ENCODE measurements around the gene TNNI2. TPM values are rescaled to one million over a fixed set of nuclear protein-coding genes. Genes with fewer than 3 reads are reported as not detected.
A peak's percentile ranks its signal among the peaks of the same experiment; 100 is the strongest.

Gene TNNI2
- total and polyA plus RNA-seq, 12 donors: 0.55 to 21.8 (median 2.4) TPM; not detected in 3

- 39 to 49% (median 43%) methylated on average over 4 to 17 of the region's 17 CpGs for WGBS, 4 donors
- peak in 3 of 7 donors; percentile 20 to 51 (median 34) for DNase-seq
- intact Hi-C loops (cut with DNase I): loop anchor here (2.0 to 5.0 kb wide), 5 partner anchors 81 to 181 kb away; partner anchors contain the start of gene IFITM10 (in 1 of the 2)
- Histone ChIP-seq H3K9me3 (replicated peaks in 1 of 3) (no peaks in the 10 kb centered on the region), H3K27me3 (peaks cover 4% of the 10 kb centered on the region), H3K4me3 (peak overlapping the region in 2 of 4 donors; percentile 18 to 30), H3K27ac (peak overlapping the region in 1 of 5 donors; percentile 16), H3K4me1 (replicated peaks in 1 of 2) (peaks cover 11% of the 10 kb centered on the region in 2 donors), H3K36me3 (replicated peaks in 1 of 2) (no peaks in the 10 kb centered on the region)
- TF ChIP-seq POLR2A (IDR thresholded peaks at IDR 0.05) (no peak), CTCF (IDR thresholded peaks at IDR 0.05) (no peak)
Measured at GRCh38 chr11:1832920-1833295, 5.9 kb upstream of the TNNI2 start.

- no peaks in the 10 kb centered on the region for H3K9me3 ChIP-seq (replicated peaks in 1 of 3)
- TF ChIP-seq POLR2A (IDR thresholded peaks at IDR 0.05) (no peak), CTCF (IDR thresholded peaks at IDR 0.05) (no peak)
- 86 to 96% (median 89%) methylated on average over 6 to 14 of the region's 14 CpGs for WGBS, 4 donors
- no peak overlapping the region for H3K27ac ChIP-seq
- peaks cover 14 to 15% of the 10 kb centered on the region in 2 donors for H3K4me1 ChIP-seq (replicated peaks in 1 of 2)
- intact Hi-C loops (cut with DNase I): loop anchor here (5.0 kb wide), 2 partner anchors 82 to 182 kb away; partner anchors contain the start of gene IFITM10 (in 1 of the 2)
- H3K4me3 ChIP-seq: no peak overlapping the region
- peak in 1 of 7 donors; percentile 23 for DNase-seq
- H3K27me3 ChIP-seq: peaks cover 4% of the 10 kb centered on the region
- no peaks in the 10 kb centered on the region for H3K36me3 ChIP-seq (replicated peaks in 1 of 2)
Measured at GRCh38 chr11:1834062-1834610, 4.6 kb upstream of the TNNI2 start.

- intact Hi-C loops (cut with DNase I): loop anchor here (5.0 kb wide), 5 partner anchors 83 to 317 kb away; partner anchors contain the start of gene IFITM10 (in 1 of the 2)
- TF ChIP-seq POLR2A (IDR thresholded peaks at IDR 0.05): no peak
- TF ChIP-seq CTCF (IDR thresholded peaks at IDR 0.05): no peak
- WGBS, 4 donors: 69 to 89% (median 88%) methylated on average over 8 to 26 of the region's 26 CpGs
- H3K36me3 ChIP-seq (replicated peaks in 1 of 2): no peaks in the 10 kb centered on the region
- DNase-seq: peak in 5 of 7 donors; percentile 7 to 48 (median 21)
- peaks cover 4% of the 10 kb centered on the region for H3K27me3 ChIP-seq
- H3K27ac ChIP-seq: no peak within 1 kb of the TSS
- H3K4me3 ChIP-seq: no peak within 1 kb of the TSS
- no peaks in the 10 kb centered on the region for H3K9me3 ChIP-seq (replicated peaks in 1 of 3)
- H3K4me1 ChIP-seq (replicated peaks in 1 of 2): peaks cover 14 to 15% of the 10 kb centered on the region in 2 donors
Measured at GRCh38 chr11:1834779-1835670, 3.8 kb upstream of the TNNI2 start, which contains the start of gene SYT8. Gene SYT8 (plus strand): TSS chr11:1834990. CDS start chr11:1835106, 116 bp downstream.

- H3K4me1 ChIP-seq (replicated peaks in 1 of 2): peaks cover 14 to 15% of the 10 kb centered on the region in 2 donors
- H3K36me3 ChIP-seq (replicated peaks in 1 of 2): no peaks in the 10 kb centered on the region
- H3K27me3 ChIP-seq: no peaks in the 10 kb centered on the region
- peak in 5 of 7 donors; percentile 7 to 46 (median 20) for DNase-seq
- WGBS, 4 donors: 86 to 94% (median 88%) methylated on average over 5 to 12 of the region's 12 CpGs
- no peak overlapping the region for H3K4me3 ChIP-seq
- H3K9me3 ChIP-seq (replicated peaks in 1 of 3): no peaks in the 10 kb centered on the region
- TF ChIP-seq CTCF (IDR thresholded peaks at IDR 0.05) (no peak), POLR2A (IDR thresholded peaks at IDR 0.05) (no peak)
- intact Hi-C loops (cut with DNase I): loop anchor here (2.0 to 5.0 kb wide), 4 partner anchors 87 to 317 kb away; no protein-coding TSS in a partner anchor
- H3K27ac ChIP-seq: no peak overlapping the region
Measured at GRCh38 chr11:1835671-1836010, 3.1 kb upstream of the TNNI2 start.
